Stimulated activated CD4-positive, alpha-beta T cell treated with anti-CD3 and anti-CD28 coated beads, Interleukin-1b, Interleukin-23, amount 100 ng/mL, for 24 hours (primary cell): ENCODE results near the gene ASB13.

Experiments used
- DNase-seq, 4 experiments: peaks; one replicate each; pipeline ENCODE4 v3.0.0-alpha.2; 2020; ENCODE audit warnings: low read depth in 4 of 4, low spot score in 1 of 4

ASB13 gene

GRCh38 chr10:5666008-5666840, at the start of gene ASB13:
Gene ASB13 (minus strand): TSS chr10:5666595. CDS start chr10:5666551, 44 bp downstream.
- peak in 3 of 4 experiments; percentile 21 to 28 (median 22) for DNase-seq

- no peak for DNase-seq
These were observed 45.2 kb upstream of the ASB13 start for GRCh38 chr10:5711642-5712041.

GRCh38 chr10:5710859-5711258, 44.5 kb upstream of the ASB13 start:
- no peak for DNase-seq

GRCh38 chr10:5709865-5710264, 43.5 kb upstream of the ASB13 start:
- no peak for DNase-seq

GRCh38 chr10:5708356-5708755, 42.0 kb upstream of the ASB13 start:
- DNase-seq = no peak

- DNase-seq = no peak
These were observed 31.7 kb upstream of the ASB13 start for GRCh38 chr10:5698062-5698461.

- DNase-seq = no peak
These were observed 30.9 kb upstream of the ASB13 start for GRCh38 chr10:5697342-5697741.

- DNase-seq = no peak
These were observed 28.2 kb upstream of the ASB13 start for GRCh38 chr10:5694573-5694972.

- peak in 3 of 4 experiments; percentile 11 to 50 (median 36) for DNase-seq
These were observed 26.3 kb upstream of the ASB13 start for GRCh38 chr10:5692461-5693358.

- no peak for DNase-seq
These were observed 25.4 kb upstream of the ASB13 start for GRCh38 chr10:5691786-5692185.

GRCh38 chr10:5688587-5688986, 22.2 kb upstream of the ASB13 start:
- DNase-seq = no peak

GRCh38 chr10:5685764-5686240, 19.4 kb upstream of the ASB13 start:
- no peak for DNase-seq

- peak in 3 of 4 experiments; percentile 22 to 56 (median 48) for DNase-seq
These were observed 18.8 kb upstream of the ASB13 start for GRCh38 chr10:5684971-5685763.

- DNase-seq = peak; percentile 86 to 97 (median 94)
These were observed 18.0 kb upstream of the ASB13 start, which contains the start of gene TASOR2 for GRCh38 chr10:5684318-5684970. Gene TASOR2 (plus strand): TSS chr10:5684838. CDS start chr10:5720643, 35,805 bp downstream.

- no peak for DNase-seq
These were observed 16.7 kb upstream of the ASB13 start for GRCh38 chr10:5683065-5683464.

GRCh38 chr10:5681930-5682329, 15.5 kb upstream of the ASB13 start:
- no peak for DNase-seq

- no peak for DNase-seq
These were observed 13.2 kb upstream of the ASB13 start for GRCh38 chr10:5679606-5680005.

GRCh38 chr10:5679037-5679435, 12.6 kb upstream of the ASB13 start:
- DNase-seq = no peak

- no peak for DNase-seq
These were observed 12.1 kb upstream of the ASB13 start for GRCh38 chr10:5678397-5679036.
